ENCODE measurements around the gene SPATA13.
"Not testable (repeated sequence)": the region's sequence is repeated elsewhere in the genome, so short reads cannot be mapped to it uniquely, and the experiment has no call there.

Gene SPATA13

GRCh38 chr13:24318878-24319277, 158.4 kb downstream of the SPATA13 start:
- not testable (repeated sequence) for DNase-seq, ATAC-seq

DNA sequence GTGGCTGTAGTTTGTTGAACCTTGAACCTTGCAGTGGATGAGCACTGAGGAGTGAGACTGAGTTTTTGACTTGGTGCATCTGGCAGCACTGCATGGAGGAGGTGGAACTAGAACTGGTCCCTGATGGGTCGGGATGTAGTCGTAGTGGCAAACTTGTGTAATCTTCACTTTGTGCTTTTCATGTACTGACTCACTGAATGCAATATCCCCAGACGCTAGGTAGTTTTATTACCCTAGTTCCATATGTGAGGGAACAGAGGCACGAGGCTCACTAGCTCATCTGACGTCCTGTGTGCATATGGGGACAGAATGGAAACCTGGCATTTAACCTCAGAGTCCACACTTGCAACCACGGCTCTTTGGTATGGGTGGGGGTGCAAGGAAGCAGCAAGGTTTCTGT, 159.1 kb downstream of the SPATA13 start:
- ATAC-seq, DNase-seq: not testable (repeated sequence)

GRCh38 chr13:24321416-24321815, 160.9 kb downstream of the SPATA13 start:
- ATAC-seq: not testable (repeated sequence)

DNA sequence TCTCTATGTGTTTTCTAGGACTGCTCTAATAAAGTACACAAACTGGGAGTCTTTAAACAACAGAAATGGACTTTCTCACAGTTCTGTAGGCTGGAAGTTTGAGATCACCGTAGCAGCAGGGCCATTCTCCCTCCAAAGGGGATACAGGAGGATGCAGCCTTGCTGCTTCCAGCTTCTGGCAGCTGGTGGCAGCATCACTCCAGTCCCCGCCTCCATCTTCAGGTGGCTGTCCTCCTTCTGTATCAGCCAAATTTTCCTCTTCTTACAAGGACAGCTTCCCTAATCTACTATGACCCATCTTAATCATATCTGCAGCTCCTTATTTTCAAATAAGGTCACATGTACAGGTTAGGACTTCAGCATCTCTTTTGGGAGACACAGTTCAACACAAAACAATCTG, 161.9 kb downstream of the SPATA13 start:
- not testable (repeated sequence) for ATAC-seq, DNase-seq

More at GRCh38 chr13:24321416-24321815, 160.9 kb downstream of the SPATA13 start:
- DNase-seq: not testable (repeated sequence)

DNA sequence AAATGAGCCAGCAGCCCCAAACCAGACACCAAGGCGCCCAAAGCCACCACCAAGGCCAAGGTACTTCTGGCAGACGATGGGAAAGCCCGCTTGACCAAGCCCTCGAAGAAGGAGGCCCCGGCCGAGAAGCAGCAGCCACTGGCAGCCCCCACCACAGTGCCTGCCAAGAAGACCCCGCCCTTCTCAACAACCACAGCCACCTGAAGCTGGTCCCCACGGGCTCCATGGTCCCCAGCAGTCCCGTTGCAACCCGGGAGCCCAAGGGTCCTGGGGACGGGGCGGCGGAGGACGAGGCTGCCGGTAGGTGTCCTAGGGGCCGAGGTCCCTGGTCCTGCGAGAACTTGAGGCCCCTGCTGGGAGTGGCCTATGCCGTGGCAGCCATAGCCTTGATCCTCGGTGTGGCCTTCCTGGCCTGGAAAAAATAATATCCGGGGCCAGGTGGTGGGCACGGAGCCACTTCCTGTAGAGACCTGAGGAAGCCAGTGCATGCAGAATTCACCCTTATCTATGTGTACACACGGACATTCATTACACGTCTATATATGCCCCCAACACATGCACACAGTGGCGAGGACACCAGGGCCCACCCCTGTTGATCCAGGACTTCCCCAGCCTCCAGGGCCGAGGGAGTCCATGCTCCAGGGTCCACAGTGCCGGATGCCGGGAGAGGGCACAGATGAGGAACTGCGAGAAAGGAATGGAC, 162.7 kb downstream of the SPATA13 start:
- no peak for DNase-seq
- no peak for ATAC-seq

DNA sequence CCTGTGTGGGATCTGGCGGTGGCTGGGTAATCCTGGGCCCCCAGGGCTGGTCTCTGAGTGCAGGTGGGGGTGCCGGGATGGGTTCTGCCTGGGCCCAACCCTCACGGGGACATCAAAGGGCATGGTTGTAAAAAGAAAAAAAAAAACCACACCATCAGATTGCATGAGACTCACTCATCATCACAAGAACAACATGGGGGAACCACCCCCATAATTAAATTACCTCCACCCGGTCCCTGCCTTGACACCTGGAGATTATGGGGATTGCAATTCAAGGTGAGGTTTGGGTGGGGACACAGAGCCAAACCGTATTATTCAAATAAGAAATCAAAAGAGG, 163.2 kb downstream of the SPATA13 start:
- no peak for DNase-seq
- no peak for ATAC-seq

DNA sequence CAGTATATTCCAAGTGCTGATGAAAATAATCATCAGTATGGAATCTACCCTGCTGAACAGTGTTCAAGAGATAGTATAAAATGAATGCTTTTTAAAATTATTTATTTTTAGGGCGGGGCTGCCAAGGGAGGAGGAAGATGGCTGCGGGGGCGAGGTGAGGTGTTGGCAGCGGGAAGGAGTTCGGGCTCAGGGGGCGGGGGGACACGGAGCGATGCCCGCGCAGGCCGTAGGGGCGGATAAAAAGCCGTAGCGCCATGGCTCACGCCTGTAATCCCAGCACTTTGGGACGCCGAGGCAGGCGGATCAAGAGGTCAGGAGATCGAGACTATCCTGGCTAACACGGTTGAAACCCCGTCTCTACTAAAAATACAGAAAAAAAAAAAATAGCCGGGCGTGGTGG, 167.1 kb downstream of the SPATA13 start:
- not testable (repeated sequence) for ATAC-seq, DNase-seq

DNA sequence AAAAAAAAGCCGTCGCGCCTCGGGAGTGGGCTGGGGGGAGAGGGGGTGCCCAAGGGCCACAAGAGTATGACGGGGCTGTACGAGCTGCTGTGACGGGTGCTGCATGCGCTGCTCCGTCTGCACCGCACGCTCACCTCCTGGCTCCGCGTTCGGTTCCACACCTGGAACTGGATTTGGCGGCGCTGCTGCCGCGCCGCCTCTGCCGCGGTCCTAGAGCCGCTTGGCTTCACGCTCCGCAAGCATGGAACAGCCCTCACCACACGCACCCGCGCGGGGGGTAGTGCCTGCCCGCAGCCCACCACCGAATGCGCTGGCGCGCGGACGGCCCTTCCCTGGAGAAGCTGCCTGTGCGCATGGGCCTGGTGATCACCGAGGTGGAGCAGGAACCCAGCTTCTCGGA, 167.6 kb downstream of the SPATA13 start:
- ATAC-seq: peak; percentile 28
- DNase-seq: no peak

DNA sequence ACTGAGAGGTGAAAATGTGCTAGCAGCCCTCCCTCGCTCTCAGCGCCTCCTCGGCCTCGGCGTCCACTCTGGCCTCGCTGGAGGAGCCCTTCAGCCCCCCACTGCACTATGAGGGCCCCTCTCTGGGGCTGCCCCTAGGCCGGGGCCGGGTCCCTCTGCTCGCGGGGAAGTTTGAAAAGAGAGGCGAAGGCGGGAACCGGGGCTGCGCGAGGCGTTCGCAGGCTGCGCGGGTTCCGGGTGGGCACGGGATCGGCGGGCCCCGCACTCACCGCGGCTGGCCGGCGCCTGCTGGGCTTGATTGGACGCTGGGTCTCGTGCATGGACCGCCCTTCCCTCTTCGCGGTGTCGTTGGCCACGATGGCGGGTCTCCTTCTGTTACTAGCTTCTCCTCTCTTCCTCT, 178.2 kb downstream of the SPATA13 start:
- DNase-seq (no peak), ATAC-seq (no peak)

DNA sequence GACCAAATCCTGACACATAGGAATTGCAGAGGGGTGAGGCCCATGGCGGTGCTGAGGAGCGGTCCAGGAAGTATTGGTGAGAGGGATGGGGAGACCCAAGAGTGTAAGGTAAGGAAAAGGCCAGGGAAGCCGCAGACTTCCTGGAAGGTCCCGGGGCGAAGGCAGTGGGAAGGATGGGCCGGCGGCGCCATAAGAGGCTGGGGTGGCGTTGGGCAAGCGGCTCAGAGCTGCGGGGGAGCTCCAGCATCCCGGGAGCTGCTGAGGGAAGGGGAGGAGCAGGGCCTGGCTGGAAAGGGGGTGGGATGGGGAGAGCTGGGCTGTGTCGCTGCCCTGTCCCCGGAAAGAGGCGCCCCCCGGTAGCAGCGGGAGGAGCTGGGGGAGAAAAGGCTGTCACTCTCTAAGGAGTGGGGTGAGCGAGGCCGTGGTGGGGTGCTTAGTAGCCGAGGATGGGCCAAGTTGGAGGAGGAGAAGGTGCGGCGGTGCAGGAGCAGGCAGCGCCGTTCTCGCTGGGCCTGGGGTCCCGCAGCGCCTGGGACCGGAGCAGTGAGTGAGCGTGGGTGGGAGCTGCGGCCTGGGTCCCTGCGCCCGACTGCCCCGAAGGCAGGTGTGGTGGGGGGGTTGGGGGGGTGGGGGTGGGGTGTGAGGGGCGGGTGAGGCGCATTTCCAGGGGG, 179.6 kb downstream of the SPATA13 start:
- no peak for ATAC-seq

GRCh38 chr13:24340608-24340955, 180.1 kb downstream of the SPATA13 start:
- DNase-seq (no peak), ATAC-seq (no peak)

More for the DNA sequence above, 179.6 kb downstream of the SPATA13 start:
- DNase-seq: no peak

DNA sequence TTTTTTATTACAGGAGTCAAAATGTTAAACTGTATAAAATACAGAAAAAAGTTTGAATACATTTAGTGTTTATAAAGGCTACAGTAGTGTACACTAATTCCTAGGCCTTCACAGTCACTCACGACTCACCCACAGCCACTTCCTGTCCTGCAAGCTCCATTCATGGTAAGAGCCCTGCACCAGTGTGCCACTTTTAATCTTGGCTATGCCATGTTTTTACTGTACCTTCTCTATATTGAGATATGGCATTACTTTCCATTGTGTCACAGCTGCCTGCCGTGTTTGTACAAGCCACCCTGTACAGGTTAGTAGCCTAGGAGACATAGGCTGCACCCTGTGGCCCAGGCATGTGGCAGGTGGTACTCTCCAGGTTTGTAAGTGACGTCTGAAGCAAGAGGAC, 180.9 kb downstream of the SPATA13 start:
- no peak for ATAC-seq
- no peak for DNase-seq

DNA sequence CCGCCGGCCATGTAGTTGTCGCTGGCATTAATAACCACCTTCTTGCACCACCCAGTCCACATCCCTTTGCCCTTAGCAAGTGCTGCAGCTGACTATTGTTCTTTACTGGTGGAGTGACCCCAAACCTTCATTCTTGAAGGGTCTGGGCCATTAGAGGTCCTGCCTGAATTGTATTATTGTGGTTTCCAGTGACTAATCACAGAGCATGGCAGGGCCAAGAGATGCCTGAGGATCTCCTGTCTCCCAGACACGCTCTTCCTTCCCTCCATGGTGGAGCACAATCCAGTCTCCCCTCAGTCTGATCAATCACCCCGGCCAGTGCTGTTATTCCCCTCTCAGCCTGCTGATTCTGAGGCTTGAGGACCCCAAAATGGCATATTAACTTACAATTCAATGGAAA, 187.9 kb downstream of the SPATA13 start:
- no peak for DNase-seq
- no peak for ATAC-seq

GRCh38 chr13:24348797-24349515, 188.4 kb downstream of the SPATA13 start:
- no peak for DNase-seq
- ATAC-seq: no peak

DNA sequence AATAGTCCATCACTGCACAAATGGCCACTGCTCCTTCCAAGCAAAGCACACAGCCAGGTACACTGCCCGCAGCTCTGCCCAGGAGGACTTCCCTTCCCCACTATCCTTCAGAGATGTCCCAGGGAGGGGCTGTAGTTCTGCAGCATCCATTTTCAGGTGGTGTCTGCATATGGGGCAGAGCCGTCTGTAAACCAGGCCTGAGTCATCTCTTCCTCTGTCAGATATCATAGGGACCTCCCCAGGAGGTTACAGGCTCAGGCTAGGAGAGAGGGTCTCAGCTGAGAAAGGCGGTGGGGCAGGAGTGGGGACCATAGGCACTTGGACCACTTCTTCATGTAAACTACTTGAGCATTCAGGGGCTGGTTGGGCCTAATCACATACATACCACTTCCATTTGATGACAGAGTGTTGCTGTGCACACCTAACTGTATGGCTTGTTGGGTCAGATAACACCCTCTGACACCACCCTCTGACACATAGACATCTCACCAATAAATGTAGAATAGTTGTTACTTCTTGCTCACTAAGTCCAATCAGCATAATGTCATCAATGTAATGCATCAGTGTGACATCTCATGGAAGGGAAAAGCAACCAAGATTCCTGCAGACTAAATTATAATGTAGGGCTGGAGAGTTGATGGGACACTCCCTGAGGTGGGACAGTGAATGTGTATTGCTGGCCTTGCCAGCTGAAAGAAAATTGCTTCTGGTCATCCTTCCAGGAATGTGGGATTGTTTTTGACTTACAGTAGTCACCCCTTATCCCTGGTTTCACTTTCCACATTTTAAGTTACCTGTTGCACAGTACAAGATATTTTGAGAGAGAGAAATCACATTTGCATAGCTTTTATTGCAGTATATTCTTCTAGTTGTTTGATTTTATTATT, 189.5 kb downstream of the SPATA13 start:
- ATAC-seq: peak; percentile 36
- not testable (repeated sequence) for DNase-seq

DNA sequence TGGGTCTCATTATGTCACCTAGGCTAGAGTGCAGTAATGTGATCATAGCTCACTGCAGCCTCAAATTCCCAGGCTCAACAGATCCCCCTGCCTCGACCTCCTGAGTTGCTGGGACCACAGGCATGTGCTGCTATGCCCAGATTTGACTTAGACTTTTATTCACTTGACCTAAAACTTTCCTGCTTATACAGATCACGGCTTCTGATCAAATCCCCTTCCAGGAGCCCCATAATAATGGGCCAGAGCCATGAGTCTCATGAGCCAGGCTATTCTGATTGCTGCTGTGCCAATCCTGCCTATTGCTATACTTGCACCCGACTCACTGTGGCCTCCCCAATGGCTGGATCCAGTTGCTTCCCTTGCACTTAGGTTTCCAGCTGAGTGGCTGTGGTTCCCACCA, 190.9 kb downstream of the SPATA13 start:
- no peak for ATAC-seq
- no peak for DNase-seq

- ATAC-seq: no peak
- DNase-seq: no peak
These were observed 193.2 kb downstream of the SPATA13 start for GRCh38 chr13:24353736-24354135.

- no peak for ATAC-seq
These were observed 194.6 kb downstream of the SPATA13 start for GRCh38 chr13:24355103-24355502.

DNA sequence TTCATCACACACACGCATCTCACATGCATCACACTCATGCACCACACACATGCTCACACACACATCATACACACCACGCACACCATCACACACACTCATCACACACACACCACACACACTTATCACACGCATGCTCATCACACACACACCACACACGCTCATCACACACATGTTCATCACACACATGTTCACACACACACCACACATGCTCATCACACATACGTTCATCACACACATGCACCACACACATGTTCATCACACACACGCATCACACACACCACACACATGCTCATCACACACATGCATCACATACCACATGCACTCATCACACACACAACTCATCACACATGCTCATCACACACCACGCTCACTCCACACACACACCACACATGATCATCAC, 195.8 kb downstream of the SPATA13 start:
- DNase-seq: no peak
- no peak for ATAC-seq

More at GRCh38 chr13:24355103-24355502, 194.6 kb downstream of the SPATA13 start:
- no peak for DNase-seq
